Mucosa of rectum (tissue), 2 donors: Measurements from ENCODE around the gene ALPI.

Experiments used
- H3K27ac ChIP-seq, 2 donors: one replicate each; pipeline ENCODE4 v1.7.0; 2013; ENCODE audit warnings: inconsistent platforms in 2 of 2, low read depth in 2 of 2, low read length in 2 of 2
- H3K27me3 ChIP-seq, 2 donors: one replicate each; pipeline ENCODE4 v1.7.0; 2013; ENCODE audit warnings: low read length in 2 of 2; ENCODE audit not compliant: control insufficient read depth in 2 of 2, insufficient read depth in 2 of 2
- H3K36me3 ChIP-seq, 2 donors: one replicate each; pipeline ENCODE4 v1.7.0; 2013; ENCODE audit warnings: low read length in 2 of 2; ENCODE audit not compliant: control insufficient read depth in 2 of 2, insufficient read depth in 2 of 2
- H3K4me1 ChIP-seq, 2 donors: one replicate each; pipeline ENCODE4 v1.7.0; 2013; ENCODE audit warnings: low read length in 2 of 2, mild to moderate bottlenecking in 1 of 2; ENCODE audit not compliant: control insufficient read depth in 2 of 2, insufficient read depth in 2 of 2
- H3K4me3 ChIP-seq, 2 donors: one replicate each; pipeline ENCODE4 v1.7.0; 2013; ENCODE audit warnings: low read length in 2 of 2
- H3K9ac ChIP-seq, 2 donors: one replicate each; pipeline ENCODE4 v1.7.0; 2013; ENCODE audit warnings: low read length in 2 of 2, low read depth in 1 of 2, mild to moderate bottlenecking in 1 of 2
- H3K9me3 ChIP-seq, 2 donors: one replicate each; pipeline ENCODE4 v1.7.0; 2013; ENCODE audit warnings: low read length in 2 of 2; ENCODE audit not compliant: control insufficient read depth in 2 of 2
- donor health status: healthy.
- donor health status: Normal muscosa, but diverticular disease.

The ALPI gene

DNA sequence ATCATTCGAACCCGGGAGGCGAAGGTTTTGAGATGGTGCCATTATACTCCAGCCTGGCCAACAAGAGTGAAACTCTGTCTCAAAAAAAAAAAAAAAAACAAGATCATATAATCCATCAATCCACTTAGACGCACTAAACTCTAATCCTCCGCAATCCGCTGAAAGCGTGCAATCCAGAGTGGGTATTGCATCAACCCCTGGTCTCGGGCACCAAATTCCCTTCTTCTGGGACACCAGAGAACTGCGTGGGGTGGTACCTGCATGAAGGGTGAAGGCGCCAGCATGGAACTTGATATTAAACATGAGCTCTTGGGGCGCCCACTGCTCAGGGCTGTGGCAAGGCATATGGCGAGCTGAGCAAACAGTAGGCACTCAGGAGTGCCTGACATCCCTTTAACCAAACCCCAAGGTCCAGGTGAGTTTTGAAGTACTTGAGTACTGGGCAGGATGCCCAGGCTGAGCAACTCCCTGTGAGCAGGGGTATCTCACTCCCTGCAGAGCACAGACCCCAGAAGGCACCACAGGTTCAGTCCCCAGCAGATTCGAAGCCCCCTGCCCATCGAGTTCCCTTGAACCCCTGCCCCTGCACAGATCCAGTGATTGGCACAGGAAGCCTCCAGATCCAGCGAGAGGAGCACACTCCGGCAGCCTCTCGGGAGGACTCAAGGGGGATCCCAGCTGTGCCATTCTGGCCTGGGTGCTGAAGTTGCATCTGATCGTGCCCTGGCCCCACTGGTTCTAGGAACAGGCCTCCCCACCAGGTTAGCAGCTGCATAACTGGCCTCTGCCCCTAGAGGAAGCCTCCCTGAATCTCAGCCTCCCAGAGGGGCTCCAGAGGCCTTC, 8.0 kb downstream of the ALPI start:
- no peaks in the 10 kb centered on the region for H3K4me1 ChIP-seq
- no peaks in the 10 kb centered on the region for H3K27me3 ChIP-seq
- no peak overlapping the region for H3K9ac ChIP-seq
- no peak overlapping the region for H3K27ac ChIP-seq
- H3K9me3 ChIP-seq: no peaks in the 10 kb centered on the region
- no peaks in the 10 kb centered on the region for H3K36me3 ChIP-seq
- no peak overlapping the region for H3K4me3 ChIP-seq

DNA sequence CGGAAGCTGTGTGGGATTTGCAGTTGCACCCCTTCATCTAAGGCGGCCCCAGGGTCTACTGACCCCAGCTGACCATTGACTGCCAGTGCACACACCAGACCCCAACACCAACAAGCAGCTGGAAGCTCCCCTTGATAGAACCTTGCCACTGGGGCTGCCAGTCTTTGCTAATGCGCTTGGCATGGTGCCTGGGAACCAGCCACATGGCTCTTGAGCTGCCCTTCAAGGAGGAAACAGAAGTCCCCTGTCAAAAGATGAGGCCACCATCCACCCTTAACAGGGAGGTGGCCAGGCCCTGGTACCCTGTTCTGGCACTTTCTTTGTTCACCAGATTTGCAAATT, 8.6 kb downstream of the ALPI start:
- Histone ChIP-seq H3K4me3 (no peak overlapping the region), H3K27ac (no peak overlapping the region), H3K4me1 (no peaks in the 10 kb centered on the region), H3K36me3 (no peaks in the 10 kb centered on the region), H3K27me3 (no peaks in the 10 kb centered on the region), H3K9me3 (no peaks in the 10 kb centered on the region), H3K9ac (no peak overlapping the region)

DNA sequence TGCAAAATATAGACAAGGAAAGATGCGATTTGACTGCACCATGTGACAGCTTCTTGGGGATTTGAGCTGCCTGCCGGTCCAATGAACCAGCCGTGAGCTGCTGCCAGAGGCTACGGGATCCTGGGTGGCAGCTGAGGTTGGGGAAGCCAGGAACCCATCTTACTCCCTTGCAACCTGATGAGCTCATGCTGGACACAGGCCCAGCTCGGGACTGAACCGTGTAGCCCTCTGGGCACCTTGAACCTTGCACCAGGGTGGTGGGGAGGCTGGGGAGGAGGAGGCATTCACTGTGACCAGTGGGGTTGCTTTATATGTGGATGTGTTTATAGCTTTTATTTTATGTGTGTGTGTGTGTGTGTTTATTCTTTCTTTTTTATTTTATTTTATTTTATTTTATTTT, 9.1 kb downstream of the ALPI start:
- no peaks in the 10 kb centered on the region for H3K9me3 ChIP-seq
- no peaks in the 10 kb centered on the region for H3K27me3 ChIP-seq
- H3K4me1 ChIP-seq: no peaks in the 10 kb centered on the region
- no peak overlapping the region for H3K4me3 ChIP-seq
- H3K9ac ChIP-seq: no peak overlapping the region
- no peak overlapping the region for H3K27ac ChIP-seq
- no peaks in the 10 kb centered on the region for H3K36me3 ChIP-seq

DNA sequence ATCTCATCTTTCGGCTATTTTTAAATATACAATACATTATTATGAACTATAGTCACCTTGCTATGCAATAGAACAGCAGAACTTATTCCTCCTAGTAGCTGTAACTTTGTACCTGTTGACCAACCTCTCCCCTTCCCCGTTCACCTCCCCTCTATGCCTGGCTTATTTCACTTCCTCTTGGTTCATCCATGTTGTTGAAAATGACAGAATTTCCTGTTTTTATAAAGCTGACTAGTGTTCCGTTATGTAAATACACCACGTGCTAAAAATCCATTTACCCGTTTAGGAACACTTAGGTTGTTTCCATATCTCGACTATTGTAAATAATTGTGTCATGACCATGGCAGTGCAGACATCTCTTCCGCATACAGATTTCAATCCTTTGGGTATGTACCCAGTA, 10.3 kb downstream of the ALPI start:
- H3K4me1 ChIP-seq: no peaks in the 10 kb centered on the region
- H3K9me3 ChIP-seq: no peaks in the 10 kb centered on the region
- H3K27me3 ChIP-seq: no peaks in the 10 kb centered on the region
- no peak overlapping the region for H3K9ac ChIP-seq
- H3K27ac ChIP-seq: no peak overlapping the region
- H3K4me3 ChIP-seq: no peak overlapping the region
- H3K36me3 ChIP-seq: no peaks in the 10 kb centered on the region

DNA sequence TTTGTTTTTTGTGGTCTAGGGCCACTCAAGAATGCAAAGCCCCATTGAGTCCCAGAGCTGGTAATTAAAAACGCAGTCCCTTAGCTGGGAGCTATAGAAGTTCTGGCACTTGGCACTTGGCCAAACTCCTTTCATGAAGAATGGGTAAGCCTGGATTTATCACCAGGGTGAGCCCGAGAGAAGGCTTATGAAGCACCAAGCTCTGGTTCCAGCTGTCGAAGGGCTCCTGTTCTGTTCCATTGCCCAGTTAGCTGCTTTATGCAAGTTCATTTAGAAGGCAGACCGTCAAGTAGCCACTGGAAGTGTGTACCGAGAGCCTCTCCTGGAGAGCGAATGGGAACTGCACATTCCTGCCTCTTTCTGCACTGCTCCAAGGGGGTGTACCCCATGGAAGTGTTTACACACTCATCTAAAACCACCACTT, 17.5 kb downstream of the ALPI start:
- Histone ChIP-seq H3K4me1 (no peaks in the 10 kb centered on the region), H3K9me3 (no peaks in the 10 kb centered on the region), H3K36me3 (no peaks in the 10 kb centered on the region), H3K9ac (no peak overlapping the region), H3K27ac (no peak overlapping the region), H3K27me3 (peaks cover 3 to 7% of the 10 kb centered on the region in 2 donors), H3K4me3 (no peak overlapping the region)

DNA sequence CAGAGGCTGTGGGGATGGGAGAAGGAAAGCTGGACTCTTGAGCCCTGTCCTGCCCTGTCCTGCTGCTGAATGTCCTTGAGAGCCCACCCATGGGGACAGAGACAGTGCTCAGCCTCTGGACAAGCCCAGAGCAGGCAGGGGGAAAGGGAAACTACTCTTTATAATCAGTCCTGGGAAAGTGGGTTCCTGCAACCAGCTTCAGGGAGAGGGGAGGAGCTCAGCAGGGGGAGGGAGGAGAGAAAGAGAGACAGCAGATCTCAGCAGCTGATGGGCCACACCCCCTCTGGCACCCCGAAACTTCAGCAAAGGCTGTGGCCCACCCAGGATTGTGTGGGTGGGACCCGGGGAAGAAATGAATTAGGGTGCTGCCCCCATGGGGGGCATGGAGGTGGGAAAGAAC, 20.1 kb downstream of the ALPI start:
- Histone ChIP-seq H3K36me3 (no peaks in the 10 kb centered on the region), H3K9me3 (no peaks in the 10 kb centered on the region), H3K4me3 (no peak overlapping the region), H3K4me1 (no peaks in the 10 kb centered on the region), H3K9ac (no peak overlapping the region), H3K27ac (no peak overlapping the region), H3K27me3 (peaks cover 3 to 7% of the 10 kb centered on the region in 2 donors)

DNA sequence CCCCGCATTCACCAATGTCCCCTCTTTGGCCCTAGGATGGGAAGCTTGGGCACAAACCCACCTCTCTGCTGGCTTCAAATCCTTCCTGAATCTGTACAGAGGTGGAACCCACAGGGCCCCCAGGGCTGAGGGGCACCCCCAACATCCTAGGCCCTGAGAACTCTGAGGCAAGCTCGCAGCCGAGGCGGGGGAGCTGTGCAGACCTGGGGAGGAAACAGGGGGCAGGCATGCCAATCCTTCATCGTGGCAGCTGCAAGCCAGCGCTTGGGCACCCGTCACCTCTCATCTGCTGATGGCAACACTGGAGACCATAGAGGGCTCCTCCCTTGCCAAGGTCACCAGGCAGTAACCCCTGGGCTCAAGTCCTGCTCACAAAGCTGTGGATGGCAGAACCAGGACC, 20.8 kb downstream of the ALPI start:
- Histone ChIP-seq H3K36me3 (no peaks in the 10 kb centered on the region), H3K4me3 (no peak overlapping the region), H3K27ac (no peak overlapping the region), H3K4me1 (no peaks in the 10 kb centered on the region), H3K27me3 (peaks cover 3 to 7% of the 10 kb centered on the region in 2 donors), H3K9me3 (no peaks in the 10 kb centered on the region), H3K9ac (no peak overlapping the region)

DNA sequence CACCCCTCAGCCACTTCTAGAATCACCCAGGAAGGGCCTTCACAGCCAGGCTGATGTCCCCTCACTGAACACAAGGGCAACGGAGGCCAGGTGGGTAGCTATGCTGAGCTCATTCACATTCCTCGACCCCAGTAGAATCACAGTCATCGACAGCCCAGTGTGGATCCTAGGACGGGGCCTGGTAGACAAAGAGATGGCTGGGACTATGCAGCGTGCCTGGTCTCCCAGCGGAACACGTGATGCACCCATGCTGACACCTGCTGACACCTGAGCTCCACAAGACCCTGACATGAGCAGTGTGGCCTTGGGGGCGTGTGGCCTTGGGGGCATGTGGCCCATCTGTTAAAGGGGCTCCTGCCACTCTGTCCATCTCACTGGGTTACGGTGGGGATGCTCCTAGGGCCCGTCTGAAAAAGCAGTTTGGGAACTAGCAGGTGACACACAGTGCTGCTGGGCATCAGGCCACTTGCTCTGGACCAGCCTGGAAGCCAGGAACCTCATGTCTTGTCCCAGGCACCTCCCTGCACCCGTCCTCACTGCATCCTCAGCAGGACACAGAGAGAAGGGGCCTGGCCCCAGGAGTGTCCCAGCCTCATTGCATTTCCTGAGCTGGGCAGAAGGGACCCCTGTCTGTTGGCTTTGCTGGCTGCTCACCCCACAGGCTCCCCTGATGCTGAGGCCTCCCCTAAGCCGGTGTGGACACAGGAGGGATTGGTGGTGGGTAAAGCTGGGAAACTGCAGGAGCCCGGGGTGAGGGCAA, 22.0 kb downstream of the ALPI start:
- H3K4me3 ChIP-seq: no peak overlapping the region
- H3K9me3 ChIP-seq: no peaks in the 10 kb centered on the region
- no peaks in the 10 kb centered on the region for H3K36me3 ChIP-seq
- H3K27ac ChIP-seq: no peak overlapping the region
- H3K4me1 ChIP-seq: no peaks in the 10 kb centered on the region
- peaks cover 5% of the 10 kb centered on the region in 2 donors for H3K27me3 ChIP-seq
- H3K9ac ChIP-seq: no peak overlapping the region

DNA sequence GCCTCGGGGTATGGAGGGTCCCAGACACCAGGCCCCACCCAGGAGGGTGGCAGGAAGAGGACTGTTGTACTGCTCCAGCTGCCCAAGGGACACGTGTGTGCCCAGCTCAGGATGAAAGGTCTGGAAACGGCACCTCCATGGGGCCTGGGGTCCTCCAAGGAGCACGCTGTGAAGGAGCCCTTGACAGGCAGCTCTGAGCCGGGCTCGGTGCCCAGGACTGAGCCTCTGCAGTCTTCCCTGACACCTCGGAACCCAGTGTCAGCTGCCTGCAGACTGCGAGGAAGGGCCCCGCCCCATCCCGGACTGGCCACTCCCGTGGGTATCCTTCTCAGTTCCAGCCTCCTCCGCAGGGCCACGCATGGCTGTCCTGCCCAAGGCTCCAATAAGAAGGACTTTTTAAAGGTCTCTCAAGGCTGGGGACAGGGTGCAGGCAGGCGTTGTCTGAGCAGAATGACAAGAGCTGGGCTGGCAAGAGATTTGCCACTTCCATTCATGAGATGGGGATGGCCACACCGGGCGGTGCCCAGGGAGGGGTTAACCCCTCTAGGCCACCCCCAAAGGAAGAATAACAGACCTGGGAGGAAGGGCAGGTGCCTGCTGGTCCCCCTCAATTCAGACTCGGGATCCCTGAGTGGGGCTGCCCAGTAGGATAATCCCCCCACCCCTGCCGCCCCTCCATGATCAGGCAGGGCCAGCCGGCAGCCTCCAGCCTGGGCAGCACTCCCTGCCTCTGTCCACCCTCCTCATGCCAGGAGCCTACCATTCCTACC, 22.8 kb downstream of the ALPI start:
- no peak overlapping the region for H3K27ac ChIP-seq
- H3K27me3 ChIP-seq: peaks cover 2 to 5% of the 10 kb centered on the region in 2 donors
- H3K4me3 ChIP-seq: no peak overlapping the region
- H3K9ac ChIP-seq: no peak overlapping the region
- no peaks in the 10 kb centered on the region for H3K36me3 ChIP-seq
- H3K9me3 ChIP-seq: no peaks in the 10 kb centered on the region
- H3K4me1 ChIP-seq: no peaks in the 10 kb centered on the region
